HG03097 (cell line): ENCODE results near the gene GPATCH8.
"Not testable (repeated sequence)": the region's sequence is repeated elsewhere in the genome, so short reads cannot be mapped to it uniquely, and the experiment has no call there.

Experiments
- ATAC-seq: cut with Tn5 transposase; IDR thresholded peaks from one replicate; pipeline ENCODE4 v1.9.1; 2021; ENCODE audit not compliant: unreplicated experiment, low FRiP score

GPATCH8 gene

DNA sequence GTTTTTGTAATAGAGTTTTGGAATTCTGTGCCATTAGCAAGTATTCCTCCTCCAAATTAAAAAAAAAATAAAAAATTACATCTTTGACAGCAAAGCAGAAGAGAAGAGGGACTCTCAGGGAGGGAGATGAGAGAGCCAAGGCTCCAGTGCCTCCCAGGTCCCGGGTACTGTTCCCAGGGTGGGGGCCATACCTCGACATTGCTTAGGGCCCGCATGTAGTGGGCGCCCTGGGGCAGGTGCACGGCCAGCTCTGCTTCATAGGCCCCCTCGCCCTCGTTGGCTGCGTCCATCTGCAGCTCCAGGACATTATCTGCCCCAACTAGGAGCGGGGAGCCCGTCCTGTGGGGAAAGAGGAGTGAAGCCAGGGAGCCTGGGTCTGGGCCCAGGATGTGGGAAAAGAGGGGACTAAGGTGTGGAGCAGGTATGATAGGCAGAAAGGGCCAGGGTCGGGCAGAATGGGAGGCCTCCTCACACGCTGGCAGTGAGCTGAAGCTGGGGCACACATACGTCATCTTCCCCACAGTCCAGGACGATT, 125.0 kb downstream of the GPATCH8 start:
- no peak for ATAC-seq

DNA sequence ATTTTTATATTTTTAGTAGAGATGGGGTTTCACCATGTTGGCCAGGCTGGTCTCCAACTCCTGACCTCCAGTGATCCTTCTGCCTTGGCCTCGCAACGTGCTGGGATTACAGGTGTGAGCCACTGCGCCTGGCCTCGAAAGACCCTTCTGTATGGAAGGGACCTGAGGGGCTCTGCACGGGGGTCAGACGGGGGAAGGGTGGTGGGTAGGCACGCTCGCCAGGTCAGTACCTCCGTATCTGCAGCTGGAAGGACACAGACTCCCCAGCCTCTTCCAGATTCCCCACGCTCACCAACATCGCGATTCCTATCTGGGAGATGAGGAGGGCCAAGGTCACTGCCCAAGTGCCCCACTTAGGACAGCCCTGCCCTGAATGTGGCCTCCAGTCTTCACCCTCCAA, 126.4 kb downstream of the GPATCH8 start:
- ATAC-seq = no peak

DNA sequence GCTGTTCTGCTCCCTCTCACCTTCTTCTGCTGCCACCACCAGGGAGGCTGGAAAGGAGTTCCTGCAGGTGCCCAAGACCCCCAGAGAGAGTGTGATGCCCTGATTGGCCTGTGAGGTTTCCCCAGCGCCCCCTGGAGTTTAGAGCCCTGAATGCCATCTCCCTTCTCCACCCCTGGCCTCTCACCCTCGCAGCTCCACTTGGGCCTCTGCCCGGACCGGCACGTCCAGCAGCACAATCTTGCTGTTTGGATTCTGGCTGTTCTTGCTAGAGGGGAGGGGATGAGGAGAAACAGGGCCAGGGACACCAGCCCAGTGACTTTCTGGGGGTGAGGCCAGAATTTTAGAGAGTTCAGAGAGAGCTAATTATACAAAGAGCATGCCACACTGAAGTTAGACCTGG, 127.1 kb downstream of the GPATCH8 start:
- no peak for ATAC-seq

DNA sequence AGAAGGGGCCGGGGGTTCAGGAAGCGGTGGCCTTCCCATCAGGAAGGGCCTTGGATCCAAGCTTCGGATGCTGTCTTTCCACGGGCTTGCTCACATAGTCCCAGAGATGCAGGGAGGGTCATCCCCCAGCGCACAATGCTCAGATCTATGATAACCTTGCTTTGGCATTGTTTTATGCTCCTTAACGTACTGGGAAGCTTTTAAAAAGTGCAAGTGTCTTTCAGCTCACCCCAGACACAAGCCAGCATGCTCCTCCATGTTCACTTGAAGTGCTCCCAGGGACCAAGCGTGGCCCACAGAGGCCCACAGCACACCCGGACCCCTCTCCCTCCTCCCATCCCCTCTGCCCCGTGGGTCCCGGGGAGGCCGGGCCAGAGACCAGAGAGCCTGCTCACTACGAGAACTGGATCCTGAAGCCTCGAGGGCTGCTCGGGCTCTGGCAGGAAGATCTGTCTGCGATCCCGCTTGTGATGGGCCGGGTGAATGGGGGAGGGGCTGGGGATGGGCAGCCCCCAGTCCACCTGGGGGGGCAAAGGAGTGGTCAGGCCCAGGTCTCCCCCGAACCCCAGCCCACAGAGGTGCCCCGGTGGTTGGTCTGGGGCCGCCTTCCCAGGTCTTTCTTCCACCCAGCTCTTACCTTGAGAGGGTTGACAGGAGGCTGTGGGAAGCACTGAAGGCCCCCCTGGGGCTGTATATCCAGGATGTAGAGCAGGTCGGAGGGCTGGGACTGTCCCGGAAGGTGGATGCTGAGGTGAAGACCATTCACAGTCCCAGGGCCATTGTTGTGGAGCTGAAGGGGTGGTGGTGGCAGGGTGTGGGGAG, 127.8 kb downstream of the GPATCH8 start:
- ATAC-seq = no peak

DNA sequence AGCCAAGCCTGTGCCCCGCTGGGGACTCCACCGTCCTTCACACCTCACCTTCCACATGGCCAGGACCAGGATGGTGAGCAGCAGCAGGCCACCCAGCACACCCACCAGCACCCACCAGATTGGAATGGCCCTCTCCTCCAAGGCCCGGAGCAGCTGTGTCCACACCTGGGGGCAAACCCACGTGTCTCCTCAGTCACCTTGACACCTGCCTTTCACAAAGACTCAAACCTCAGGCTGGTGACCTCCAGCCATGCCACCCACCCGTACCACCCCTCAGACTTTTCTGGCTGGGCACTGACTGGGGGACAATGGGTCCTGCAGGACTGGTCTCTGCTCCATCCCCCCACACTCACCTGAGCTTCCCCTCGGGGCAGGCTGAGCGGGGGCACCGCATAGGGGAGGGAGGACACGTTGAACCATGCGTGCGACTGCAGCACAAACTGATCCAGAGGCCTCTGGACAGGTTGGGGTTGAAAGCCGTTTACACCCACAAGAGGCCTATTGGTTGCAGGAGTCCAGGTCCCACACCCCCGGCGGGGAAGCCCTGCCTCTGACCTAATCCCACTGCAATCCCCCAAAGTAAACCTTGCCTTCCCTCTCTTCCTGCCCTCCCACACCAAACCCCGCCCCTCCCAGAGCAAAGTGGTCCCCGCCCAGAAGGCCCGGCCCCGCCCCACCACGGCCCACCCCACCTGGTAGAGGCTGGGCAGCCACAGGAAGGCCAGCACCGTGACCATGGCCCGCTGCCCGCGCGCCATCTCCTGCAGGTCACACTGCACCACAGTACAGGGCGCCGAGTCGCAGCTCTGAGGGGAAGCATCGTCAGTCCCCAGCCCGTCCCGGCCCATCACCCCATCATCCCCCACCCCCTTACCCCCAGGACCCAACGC, 128.7 kb downstream of the GPATCH8 start:
- no peak for ATAC-seq

DNA sequence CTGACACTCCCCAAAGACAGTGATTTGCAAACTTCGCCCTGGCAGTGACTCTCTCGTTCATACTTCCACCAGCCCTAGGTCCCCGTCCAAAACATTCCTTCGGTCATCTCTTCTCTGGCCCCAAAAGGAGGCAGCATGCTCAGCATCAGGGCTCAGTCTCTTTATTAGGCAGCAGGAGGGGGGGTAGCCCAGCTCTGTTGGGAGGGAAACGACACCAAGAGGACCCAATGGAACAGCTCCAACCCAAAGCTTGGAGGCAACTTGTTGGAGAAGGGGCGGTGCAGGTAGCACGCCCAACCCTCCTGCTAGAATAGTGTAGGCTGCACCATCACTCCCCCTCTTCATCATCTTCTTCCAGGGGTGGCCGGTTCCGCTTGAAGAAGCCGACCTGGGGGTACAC, 131.2 kb downstream of the GPATCH8 start:
- no peak for ATAC-seq

DNA sequence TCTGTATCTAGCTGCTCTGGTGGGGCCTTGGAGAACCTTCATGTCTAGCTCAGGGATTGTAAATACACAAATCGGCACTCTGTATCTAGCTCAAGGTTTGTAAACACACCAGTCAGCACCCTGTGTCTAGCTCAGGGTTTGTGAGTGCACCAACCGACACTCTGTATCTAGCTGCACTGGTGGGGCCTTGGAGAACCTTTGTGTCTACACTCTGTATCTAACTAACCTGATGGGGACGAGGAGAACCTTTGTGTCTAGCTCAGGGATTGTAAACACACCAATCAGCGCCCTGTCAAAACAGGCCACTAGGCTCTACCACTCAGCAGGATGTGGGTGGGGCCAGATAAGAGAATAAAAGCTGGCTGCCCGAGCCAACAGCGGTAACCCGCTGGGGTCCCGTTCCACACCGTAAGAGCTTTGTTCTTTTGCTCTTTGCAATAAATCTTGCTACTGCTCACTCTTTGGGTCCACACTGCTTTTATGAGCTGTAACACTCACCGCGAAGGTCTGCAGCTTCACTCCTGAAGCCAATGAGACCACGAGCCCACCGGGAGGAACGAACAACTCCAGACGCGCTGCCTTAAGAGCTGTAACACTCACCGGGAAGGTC, 133.7 kb downstream of the GPATCH8 start:
- not testable (repeated sequence) for ATAC-seq

DNA sequence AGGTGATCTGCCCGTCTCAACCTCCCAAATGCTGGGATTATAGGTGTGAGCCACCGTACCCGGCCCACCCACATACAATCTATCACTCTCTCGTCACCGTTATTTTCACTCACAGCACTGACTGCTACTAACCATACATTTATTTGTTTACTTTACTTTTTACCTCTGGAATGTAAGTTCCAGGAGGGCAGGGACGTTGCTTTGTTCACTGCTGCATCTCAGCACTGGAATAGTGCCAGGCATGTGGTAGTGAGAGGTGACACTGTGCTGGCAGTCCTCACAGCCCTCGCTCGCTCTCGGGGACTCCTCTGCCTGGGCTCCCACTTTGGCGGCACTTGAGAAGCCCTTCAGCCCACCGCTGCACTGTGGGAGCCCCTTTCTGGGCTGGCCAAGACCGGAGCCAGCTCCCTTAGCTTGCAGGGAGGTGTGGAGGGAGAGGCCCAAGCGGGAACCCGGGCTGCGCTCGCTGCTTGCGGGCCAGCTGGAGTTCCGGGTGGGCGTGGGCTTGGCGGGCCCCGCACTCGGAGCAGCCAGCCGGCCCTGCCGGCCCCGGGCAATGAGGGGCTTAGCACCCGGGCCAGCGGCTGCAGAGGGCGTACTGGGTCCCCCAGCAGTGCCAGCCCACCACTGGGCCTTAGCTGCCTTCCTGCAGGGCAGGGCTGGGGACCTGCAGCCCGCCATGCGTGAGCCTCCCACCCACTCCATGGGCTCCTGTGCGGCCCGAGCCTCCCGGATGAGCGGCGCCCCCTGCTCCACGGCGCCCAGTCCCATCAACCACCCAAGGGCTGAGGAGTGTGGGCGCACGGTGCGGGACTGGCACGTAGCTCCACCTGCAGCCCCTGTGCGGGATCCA, 134.6 kb downstream of the GPATCH8 start:
- ATAC-seq = not testable (repeated sequence)

DNA sequence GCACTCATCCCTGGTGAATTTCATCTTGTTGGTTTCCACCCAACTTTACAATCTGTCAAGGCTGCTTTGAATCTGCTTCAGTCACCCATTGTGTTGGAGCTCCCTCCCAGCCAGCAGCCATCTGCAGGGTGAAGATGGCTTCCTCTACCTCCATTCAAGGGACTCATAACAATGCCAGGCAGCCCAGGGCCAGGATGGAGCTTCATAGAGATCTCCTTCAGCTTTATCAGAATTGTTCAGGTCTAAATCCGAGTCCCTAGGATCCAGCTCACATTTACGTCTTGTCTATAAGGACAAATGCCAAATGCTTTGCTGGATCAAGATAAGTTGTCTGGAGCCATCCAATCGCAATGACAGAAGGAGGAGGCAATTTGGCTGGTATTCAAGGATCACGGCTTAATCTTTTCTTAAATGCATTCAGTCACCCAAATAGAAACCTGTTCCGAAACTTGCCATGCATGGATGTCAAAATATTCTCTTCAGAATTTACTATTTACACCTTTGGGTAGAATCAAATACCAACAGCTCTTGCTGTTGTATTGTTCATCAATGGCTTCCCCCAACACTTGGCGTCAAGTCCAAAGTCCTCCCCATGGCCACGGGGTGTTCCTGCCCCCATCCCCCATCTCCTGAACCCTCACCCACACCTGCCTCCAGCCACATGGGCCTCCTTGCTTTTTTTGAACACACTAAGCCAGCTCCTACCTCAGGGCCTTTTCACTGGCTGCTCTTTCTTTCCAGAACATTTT, 135.8 kb downstream of the GPATCH8 start:
- ATAC-seq = no peak

DNA sequence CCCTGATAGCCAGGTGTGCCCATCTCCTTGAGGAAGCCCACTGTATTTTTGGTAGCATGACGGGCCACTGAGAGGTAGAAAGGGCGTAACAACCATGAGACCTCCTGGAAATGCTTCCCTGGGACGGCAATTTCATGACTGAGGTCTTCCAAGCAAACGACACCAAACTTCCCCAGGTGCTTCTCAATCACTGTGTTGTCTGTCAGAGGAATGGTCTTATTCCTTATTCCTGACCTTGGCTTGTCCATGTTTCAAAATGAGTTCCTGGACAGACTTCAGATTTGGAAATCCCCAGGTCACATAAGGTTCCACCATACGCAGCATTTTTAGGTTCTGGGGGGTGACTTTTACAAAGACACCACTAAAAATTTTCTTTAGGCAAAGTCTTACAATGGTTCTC, 138.2 kb downstream of the GPATCH8 start:
- not testable (repeated sequence) for ATAC-seq

DNA sequence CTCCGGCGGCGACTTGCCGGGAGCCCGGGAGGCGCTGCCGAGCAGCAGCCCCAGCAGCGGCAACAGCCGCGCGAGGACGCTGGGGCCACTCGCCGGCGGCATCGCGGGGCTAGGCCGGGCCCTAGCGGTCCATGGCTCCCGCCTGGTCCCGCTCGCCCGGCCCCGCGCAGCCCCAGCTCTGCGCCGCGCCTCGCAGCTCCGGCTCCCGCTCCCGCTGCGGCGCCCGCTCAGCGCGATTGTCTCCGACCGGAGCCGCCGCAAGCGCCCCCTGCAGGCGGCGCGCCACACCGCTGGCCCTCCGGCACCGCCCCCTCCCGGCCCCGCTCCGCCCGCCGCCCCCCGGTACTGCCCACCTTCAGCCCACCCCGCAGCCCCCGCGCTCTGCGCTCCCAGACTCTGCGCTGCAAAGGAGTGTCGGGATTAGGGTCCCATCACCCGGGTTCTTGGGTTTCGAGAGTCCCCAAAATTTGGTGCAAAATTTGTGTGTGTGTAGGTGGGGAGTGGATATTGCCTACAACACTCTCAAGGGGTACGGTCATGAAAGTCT, 139.5 kb downstream of the GPATCH8 start, which contains the start of gene FAM171A2:
FAM171A2 (minus strand) TSS at position 241 of the 547 bp plus-strand sequence; CDS start at position 102, 139 bp downstream.
- ATAC-seq = no peak

DNA sequence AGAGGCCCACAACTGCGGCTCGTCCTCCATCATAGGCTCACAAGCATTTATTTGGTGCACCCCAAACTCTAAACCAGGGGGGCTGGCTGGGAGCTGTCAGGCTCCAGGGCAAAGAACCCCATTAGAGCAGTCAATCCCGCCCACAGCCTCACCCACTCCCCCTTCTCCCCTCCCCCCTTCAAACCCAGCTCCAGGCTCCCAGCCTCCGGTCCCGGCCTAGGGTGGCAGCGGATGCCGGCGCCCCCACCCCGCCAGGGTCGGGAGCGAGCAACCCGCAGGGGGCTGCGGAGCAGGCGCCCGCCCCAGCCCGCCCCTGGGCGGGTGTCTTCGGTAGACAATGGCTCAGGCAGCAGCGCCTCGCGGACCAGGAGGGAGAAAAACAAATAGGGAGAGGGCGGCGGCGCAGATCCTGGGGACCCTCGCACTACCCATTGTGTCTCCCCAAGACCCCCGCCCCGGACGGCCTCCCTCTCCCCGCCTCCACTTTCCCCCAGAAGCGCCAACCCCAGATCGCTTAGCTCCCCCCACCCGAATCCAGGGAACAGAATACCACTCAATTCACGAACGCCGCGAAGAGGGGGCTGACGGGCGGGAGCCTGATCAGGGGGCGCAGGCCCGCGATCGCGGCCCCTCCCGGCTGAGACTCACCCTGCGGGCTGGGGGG, 140.1 kb downstream of the GPATCH8 start:
- no peak for ATAC-seq

DNA sequence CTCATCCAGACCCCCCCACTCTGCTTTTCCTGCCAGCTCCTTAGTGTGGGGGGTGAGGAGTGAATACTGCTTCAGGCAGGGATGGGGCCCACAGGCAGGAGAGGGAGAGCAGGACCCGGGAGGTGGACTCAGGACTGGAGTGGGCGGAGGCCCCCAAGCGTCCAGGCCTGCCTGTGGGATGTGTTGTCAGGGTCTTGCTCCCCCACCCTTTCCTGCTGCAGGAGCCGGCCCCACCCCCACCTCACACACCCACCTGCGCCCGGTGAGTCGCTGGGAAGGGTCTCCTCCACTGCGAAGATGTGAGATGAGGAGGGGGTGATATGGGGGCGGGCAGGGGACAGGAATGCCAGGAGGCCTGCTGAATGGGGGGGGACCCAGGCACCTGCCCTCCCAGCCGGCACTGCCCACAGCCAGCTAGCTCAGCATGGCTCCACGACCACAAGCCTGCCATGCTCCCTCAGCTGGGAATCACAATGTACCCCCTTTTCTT, 140.7 kb downstream of the GPATCH8 start:
- ATAC-seq = no peak

DNA sequence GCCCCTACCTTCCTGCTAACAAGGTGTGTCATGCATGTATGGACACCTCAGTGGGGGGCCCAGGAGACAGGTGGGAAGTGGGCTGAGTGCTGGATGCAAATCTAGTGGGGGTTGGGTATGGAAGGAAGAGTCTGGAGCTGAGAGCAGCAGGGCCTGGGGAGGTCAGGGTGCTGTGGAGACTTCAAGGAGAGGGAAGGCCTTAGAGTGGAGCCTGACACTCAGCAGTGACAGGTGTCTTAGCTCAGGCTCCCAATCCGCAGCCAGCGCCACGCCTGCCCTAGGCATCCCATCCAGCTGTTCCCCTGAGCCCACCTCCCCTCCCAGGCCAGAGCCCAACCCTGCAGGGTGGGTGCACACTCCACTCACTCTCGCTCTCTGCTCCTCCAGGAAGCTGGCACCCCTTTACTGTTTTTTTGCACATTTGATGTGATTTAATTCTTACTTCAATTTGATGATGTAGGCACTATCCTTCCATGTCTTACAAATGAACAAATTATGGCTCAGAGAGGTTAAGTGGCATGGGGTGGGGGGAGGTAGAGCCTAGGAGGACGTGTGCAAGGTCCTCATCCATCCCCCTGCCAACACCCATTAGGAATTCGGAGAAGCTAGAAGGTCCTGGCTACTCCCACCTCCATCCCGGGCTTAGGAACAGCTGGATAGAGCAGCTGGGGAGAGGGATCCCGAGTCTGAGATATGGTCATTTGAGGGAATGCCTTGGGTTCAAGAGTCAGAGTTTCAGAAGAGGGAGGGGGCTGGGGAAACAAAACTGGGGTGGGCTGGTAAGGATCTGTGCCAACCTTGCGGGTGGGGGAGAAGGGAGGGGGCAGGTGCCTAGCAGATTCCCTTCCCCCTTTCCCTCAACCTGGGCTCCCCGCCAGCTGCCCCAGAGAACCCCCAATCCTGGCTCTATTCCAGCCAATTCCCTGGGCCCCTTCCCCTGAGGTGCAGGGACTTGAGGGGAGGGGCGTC, 141.6 kb downstream of the GPATCH8 start:
- no peak for ATAC-seq

DNA sequence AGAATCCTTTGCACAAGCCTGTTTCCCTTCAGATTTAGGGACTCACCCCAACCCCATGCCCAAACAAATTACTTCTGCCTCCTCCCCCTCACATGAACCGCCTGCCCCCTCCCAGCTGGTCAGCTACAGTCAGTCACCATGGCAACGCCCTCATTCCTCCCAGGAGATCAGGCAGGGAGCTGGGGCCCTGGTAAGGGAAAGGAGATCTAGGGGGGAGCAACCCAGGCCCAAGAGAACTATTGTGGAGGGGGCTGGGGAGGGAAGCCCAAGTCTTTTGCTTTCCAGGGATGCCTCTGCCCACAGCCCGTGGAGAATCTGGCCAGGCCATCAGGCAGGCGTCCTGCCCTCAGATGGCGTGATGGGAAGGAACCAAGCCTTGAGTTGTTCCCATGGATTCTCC, 142.4 kb downstream of the GPATCH8 start:
- no peak for ATAC-seq

DNA sequence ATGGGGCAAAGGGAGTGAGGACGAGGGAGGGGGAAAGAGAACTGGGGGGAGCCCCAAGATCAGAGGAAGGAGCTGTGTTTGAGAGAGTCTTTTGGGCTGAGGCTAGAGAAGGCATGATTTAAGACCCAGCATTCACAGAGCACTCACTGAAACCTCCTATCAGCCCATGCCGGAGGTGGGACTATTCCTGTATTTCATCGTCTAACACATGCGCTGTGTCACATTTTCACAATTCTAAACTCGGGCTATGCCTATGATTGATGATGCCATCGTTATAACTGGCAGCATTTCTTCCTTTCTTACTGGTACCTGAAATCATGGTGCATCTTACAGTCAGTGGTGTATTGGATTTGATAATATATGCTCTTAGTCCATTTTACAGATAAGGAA, 143.1 kb downstream of the GPATCH8 start:
- no peak for ATAC-seq

DNA sequence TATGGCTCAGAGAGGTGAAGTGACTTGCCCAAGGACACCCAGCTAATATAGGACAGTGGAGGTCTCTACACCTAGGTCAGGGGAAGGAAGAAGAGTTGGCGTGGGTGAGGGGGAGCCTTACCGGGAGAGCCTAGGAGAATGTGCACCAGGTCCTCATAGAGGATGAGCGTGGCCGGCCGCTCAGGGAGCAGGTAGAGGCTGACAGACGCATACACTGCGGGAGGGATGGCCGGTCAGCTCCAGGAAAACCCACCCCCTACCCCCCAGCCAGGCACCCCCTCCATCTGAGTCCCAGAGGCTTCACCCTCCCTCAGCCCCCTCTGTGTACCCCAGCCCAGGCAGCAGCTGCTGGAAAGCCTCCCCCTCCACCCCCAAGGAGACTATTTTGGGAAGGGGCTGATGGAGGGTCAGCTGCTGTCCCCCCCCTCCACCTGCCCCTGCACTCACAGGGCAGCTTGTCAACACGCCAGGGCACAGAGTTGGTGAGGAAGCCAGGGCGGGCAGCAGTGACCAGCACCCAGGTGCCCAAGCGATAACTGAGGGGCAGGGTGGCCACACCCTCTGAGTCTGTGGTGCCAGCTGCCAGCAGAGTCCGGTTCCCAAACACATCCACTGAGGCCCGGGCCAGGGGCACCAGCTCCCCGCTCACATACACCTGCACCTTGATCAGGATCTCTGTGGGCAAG, 143.6 kb downstream of the GPATCH8 start:
- no peak for ATAC-seq
